GM18858 (cell line): Measurements from ENCODE around the gene FZD7.

Experiments
- ATAC-seq: cut with Tn5 transposase; IDR thresholded peaks from one replicate; pipeline ENCODE4 v1.9.1; 2021; ENCODE audit not compliant: unreplicated experiment

FZD7 gene

DNA sequence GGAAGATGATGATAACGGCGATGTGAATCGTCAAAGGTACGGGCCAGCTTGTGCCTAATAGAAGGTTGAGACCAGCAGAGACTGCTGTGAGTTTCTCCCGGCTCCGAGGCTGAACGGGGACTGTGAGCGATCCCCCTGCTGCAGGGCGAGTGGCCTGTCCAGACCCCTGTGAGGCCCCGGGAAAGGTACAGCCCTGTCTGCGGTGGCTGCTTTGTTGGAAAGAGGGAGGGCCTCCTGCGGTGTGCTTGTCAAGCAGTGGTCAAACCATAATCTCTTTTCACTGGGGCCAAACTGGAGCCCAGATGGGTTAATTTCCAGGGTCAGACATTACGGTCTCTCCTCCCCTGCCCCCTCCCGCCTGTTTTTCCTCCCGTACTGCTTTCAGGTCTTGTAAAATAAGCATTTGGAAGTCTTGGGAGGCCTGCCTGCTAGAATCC is 3.0 kb downstream of the FZD7 start:
- ATAC-seq = no peak

DNA sequence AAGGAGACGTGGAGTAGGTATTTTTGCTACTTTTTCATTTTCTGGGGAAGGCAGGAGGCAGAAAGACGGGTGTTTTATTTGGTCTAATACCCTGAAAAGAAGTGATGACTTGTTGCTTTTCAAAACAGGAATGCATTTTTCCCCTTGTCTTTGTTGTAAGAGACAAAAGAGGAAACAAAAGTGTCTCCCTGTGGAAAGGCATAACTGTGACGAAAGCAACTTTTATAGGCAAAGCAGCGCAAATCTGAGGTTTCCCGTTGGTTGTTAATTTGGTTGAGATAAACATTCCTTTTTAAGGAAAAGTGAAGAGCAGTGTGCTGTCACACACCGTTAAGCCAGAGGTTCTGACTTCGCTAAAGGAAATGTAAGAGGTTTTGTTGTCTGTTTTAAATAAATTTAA is 3.4 kb downstream of the FZD7 start:
- ATAC-seq = no peak

DNA sequence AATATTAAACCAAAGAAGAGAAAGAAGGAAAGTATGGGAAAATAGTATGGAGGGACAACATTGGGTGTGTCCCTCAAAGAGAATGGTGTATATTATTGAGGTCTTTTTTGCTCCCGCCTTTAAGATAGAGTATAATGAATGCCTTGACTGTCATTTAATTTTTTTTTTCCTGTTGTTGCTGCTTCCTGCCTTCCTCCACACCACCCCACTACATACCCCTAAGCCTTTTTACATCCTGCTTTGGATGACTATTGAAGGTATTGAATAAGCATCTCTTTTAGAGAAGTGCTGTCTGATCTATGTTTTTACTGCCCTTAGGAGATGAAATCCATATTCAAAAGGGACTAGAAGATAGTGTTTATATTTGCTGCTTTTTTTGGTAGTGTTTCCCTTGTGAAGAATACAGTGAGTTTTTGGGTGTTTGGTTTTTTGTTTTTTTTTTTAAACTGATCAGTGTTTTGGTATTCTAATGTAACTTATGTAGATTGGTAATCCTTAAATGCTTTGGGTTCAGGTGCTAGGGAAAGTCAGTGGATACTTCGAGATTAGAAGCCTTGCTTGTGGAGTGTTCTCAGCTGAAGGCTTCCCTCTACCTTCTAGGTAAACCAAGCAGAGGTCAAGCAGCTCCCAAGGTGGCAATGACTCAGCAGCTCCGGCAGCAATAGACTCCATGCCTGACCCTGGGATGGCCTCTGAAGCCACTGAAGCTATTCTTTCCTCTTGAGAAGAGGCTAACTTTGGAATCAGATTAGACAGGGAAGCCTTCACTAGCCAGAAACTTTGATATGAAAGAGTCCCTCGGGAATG is 5.0 kb downstream of the FZD7 start:
- no peak for ATAC-seq

DNA sequence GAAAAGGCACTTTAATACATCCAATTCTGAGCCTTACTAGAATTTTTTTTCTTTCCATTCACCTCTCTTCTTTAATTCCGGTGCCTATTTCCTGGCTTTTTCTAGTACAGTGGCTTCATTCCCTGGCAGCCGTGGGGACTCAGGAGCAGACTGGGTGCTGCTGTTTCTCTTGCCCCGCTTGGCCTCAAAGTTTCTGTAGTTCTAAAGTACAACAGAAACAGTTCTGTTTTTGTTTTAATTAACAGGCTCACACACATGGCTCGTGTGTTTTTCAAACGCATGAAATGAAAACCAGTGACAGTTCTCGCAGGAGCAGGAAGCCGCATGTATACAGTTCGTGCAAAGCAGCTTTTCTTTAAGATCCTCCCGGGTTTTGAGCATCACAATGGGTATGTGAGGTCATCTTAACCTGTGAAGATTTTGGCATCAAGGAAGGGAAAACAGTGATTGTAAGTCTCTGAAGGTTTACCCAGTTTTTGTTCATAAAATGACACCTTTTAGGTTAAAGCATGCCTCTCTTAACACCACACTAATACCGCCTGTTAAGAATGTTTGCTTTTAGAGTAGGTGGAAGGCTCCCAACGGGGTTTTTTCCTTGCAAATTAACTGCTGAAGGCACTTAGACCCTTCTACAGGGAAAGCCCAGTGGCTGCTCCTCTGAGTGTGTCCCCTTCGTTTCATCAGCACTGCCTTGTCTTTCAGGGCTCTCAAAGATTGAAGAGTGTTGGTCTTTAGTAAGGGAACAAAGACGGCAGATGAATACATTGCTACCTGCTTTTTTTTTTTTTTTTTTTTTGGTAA is 5.8 kb downstream of the FZD7 start:
- no peak for ATAC-seq

DNA sequence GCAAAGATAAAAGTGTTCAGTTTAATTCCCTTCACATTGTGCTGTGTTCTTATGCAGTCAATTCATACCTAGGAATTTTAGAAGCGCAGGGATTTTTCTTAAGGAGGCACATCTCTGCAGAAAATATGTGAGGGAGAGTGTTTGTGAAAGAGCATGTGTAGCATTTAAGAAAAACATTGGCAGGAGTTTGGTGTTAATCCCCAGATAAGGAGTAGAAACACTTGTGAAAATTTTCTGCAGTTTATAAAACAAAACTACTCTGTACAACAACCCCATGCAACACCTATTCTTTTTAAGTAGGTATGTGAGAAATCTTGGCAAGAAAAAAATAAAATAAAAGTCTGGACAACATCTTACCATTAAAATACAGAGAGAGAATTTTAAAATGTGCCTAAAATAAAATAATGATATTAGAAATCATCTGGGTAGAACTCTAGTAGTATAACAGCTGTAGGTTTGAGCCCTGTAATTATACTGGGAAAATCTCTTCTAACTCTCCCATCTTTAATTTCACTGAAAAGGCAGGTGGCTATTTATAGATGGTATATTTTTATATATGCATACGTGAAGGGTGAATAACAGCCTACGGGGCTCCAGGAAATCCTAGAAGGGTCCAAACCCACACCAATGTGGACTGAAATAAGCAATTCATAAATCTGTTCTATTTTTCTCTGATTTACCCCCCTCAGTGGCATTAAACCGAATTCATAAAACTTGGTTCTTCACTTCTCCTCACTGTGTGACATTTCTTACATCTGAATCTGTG is 6.6 kb downstream of the FZD7 start:
- ATAC-seq = no peak

DNA sequence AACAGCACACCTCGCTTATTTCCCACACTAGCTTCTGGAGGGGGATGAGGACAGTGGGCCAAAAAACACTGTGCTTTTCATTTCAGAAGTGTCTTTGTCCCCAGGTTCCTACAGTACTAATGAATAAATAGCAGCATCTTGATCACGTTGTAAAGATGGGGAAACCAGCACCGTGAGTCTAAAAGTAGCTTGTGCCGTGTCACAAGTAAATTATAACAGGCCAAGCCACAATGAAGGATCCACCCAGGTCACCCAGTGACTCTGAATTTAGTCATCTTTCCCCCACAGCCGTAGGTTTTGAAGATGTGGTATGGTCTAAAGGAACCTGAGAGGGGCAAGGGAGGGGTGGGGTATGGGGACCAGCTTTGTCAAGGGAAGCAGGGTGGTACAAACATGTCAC is 8.8 kb downstream of the FZD7 start:
- ATAC-seq = no peak

DNA sequence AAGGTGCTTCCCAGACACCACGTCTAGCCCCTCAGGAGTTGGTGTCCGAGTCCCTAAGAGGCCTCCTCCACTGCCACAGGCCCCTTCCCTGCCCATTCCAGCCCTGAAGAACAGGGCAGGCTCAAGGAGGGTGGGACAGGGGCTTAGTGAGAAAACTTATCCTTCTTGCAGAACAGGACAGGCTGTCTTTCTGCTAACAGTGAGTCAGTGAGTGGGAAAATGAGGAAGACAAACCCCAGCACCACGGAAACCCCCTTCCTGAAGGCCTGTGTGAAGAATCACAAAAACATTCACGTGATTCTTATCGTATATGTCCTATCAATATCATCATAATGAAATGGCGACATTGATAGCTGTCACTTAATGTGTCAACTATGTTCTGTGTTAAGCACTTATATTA is 9.8 kb downstream of the FZD7 start:
- ATAC-seq = no peak

DNA sequence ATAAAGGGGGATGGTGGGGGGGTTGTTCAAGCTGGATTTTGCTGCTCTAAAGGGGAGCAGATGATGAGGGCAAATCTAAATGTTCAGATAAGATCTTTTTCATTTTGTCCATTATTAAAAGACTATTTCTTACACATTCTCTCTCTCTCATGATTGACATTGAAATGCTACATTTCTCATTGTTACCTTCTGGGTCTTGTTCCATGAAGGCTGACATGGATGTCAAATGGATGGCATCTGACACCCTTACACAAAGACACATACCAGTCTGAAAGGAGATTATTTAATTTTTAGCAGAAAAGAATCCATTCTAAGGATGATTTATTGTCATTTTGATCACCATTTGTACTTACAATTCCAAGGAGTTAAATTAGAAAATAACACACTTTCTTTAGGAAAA is 11.1 kb downstream of the FZD7 start:
- ATAC-seq = no peak

DNA sequence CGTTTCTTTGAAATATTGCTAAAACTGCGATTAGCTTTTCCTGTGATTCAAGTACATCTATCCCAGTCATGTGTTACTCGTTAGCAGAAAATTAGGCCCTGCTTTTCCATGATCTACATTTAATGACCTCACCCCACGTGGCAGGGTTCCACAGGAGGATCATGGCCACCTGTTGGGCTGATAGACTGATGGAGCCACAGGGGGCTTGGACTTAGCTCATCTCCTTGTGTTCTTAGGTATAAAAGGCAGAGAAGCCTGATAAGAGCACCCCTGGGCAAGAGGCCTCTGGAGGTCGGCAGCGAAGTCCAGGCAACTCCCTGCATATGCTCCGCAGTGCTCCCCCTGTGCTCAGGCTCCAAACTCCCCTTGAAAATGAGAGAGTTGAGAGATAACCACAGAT is 12.9 kb downstream of the FZD7 start:
- no peak for ATAC-seq

DNA sequence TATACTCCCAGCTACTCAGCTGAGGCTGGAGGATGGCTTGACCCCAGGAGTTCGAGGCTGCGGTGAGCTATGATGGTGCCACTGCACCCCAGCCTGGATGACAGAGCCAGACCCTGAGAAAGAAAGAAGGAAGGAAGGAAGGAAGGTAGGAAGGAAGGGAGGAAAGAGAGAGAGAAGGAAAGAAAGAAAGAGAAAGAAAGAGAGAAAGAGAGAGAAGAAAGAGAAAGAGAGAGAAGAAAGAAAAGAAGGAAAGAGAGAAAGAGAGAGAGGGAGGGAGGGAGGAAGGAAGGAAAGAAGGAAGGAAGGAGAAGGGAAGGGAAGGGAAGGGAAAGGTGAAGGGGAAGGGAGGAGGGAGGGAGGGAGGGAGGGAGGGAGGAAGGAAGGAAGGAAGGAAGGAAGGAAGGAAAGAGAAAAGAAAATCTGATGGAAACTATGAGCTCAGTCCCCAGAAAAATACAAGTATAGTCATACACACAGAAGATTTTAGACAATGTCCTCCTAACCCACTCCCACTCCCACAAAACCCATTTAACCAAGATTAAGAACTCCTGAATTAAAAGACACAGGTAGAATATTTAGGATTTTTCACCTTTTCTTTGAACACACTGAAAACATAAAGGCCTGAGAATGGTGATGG is 15.6 kb downstream of the FZD7 start:
- no peak for ATAC-seq

DNA sequence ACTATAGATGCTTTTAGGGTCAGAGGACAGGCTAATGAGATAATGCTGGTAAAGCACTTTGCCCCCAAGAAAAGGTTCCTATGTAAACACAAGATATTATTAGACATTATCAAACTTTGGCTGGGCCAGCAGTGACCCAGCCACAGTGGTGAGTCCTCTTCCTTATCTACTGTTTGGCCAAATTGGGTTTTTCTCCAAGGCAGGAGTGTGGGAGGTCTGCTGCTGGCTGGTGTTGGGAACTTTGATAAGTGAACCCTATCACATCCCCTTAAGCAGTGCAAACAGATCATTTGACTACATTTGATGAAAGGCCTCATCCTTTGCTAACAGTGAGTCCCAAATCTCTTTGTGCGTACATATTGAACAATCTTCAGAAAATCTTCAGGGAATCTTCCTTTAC is 16.2 kb downstream of the FZD7 start:
- ATAC-seq = no peak

DNA sequence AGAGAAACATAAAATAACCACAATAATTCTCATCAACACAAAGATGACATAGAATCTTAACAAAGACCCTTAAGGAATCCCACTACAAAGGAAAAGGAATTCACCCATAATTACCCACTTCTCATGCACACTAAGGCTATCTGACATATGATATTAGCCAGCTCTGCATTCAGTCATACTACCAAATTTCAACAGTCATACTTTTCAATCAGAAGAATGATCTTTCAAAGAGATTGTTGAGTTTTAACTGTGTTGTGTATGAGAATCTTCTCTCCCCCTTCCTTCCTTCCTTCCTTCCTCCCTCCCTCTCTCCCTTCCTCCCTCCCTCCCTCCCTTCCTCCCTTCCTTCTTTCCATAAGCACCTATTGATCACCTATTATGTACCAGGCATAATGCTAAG is 17.0 kb downstream of the FZD7 start:
- no peak for ATAC-seq

DNA sequence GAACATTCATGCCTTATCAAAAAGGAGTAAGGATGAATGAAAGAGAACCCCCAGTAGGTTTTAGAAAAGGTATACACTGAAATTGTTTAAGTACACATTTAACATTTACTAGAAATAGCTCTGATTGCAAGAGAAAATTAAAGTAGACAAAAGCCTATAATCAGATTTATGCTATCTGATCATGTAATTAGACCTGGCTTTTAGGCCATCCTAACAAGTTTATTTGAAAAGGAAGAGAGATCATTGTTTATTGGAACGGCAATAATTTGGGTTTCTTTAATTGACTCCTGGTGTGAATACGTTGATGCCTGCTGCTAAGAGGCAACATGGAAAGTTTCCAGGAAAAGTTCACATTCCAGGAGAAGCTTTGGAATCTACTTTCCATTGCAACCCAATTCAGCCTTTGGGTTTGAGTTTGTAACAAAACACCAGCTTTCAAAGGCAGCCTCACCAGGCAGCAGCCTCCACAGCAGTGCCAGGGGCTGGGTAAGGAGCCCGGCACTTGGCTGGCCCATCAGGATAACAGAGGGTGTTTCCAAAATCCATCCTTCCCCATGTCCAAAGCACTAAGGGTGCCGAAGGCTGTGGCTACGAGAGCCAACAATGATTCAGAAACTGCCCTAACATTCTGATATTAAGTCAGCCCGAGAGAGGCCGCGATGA is 18.0 kb downstream of the FZD7 start:
- no peak for ATAC-seq

DNA sequence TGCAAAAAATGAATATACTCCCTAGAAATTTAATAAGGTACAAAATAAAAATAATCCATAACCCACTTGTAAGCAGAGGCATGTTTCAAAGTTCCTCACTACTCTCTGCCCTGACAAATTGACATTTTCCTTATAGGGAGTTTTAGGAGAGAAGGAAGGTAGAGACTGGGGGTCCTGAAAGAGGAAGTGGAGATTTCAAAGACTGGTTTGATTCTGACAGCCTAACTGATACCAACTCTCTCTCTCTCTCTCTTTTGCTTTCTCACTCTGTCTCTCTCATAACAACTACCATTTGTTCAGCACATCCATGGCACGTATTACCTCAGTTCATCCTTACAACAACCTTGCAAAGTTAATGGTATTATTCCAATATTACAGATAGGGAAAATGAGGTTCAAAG is 18.6 kb downstream of the FZD7 start:
- ATAC-seq = no peak

DNA sequence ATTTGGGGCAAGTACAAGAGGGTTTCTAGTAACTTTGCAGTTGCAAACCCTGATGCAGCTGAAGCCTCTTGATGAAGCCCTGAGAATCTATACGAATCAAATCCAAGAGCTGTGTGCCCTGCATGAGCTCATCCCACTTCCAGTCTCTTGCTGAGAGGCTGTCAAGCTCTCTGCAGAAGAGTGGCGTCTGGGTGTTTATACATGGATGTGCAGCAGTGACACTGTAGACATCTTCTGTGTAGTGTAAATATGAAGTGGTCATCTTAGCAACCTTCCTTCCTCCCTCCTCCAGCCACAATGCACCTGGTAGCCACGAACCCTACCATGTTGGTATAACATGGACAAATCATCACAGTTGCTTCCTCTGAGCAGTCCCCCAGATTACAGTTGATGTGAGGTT is 21.0 kb downstream of the FZD7 start:
- ATAC-seq = no peak

DNA sequence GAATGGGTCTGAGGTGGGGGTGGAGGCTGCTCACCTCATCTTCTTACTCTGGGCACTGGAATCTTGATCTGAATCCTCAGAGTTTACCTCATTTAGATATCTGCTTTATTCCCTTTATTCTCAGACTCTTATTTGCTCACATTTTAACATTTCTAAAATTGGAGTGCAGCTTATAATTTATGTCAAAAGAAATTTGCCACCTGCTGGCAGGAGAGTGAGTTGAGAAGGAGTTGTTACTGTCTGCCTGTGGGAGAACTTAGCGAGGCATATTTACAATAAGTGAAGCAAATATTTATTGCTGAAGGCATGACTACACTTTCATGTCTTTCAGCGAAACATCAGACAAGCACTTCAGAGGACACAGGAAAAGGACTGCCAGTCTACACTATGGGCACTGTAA is 23.0 kb downstream of the FZD7 start:
- no peak for ATAC-seq

DNA sequence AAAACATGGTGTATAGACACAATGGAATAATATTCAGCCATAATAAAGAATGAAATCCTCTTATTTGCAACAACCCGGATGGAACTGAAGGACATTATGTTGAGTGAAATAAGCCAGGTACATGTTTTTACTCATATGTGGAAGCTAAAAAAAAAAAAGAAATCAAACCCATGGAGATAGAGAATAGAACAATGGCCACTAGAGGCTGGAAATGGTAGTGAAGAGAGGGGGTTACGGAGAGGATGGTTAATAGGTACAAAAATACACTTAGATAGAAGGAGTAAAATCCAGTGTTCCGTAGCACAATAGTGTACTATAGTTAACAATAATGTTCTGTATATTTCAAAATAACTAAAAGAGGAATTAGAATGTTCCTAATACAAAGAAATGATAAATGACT is 26.6 kb downstream of the FZD7 start:
- ATAC-seq = no peak

DNA sequence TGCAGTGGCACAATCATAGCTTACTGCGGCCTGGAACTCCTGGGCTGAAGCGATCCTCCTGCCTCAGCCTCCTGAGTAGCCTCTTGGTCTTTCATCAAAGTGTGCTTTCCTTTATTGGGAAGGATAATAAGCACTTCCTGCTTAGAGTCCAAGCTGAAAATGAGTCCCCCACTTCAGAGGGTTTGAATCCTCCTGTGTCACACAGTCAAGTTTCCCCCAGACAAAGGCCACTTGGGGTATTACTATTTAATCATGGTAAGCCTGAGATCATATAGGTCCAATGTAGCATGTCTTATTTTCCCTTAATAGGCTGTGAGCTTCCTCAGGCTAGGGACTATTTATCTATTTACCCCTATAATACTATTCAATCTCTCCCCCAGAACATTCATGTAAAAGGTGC is 28.0 kb downstream of the FZD7 start:
- no peak for ATAC-seq

DNA sequence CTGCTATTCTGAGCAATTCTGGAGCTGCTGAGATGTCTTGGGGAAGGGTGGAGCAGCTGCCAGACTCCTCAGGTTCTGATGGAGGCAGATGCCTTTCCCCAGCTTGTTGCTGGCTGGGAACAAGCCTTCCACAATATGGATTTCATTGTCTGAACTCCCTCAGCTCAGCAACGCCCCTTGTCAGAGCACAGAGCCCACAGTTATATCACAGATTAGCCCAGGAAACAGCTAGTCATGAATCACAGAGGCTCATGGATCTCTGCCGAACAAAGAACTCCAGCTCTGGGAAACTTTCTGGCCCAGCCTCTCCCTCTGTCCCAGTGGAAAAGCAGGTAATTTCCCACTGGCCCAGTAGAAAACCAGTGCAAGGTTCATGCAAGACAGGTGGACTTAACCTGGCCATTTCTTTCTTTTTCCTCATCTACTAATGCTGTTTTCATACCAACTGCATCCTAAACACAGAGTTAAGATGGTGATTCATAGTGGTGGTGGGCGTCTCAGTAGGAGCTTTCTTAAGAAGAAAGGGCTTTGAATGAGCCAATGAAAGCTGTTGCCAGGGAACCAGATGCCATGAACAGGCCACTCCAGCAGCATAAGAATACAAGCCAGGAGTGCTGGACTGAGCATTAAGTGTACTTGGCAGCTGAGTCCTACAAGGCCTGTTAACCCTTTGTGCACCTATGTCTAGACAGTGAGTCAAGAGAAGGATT is 30.7 kb downstream of the FZD7 start:
- ATAC-seq = no peak

DNA sequence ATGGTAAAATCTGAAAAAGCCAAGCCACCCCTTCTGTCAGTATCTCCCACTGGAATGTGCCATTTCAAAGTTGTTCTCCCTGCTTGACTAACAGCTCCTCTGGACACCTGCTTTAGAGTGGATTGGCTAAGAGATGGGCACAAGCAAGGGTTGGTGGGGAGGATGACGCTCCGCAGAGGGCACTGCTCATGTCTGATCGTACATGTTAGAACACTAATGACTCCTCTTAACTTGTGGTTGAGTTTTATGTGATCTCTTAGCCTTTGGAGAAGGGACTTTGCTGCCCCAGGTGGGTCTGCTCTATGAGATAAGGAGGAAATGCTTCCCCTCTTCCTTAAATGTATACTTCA is 31.2 kb downstream of the FZD7 start:
- ATAC-seq = no peak
